Liver (tissue), 9 donors: ENCODE measurements around the gene TBX1. TPM values are rescaled to one million over a fixed set of nuclear protein-coding genes. Genes with fewer than 3 reads are reported as not detected.

Source experiments
- DNase-seq: peaks from one replicate; pipeline ENCODE4 v3.0.0-alpha.2; 2017; ENCODE audit warnings: low spot score
- H3K27ac ChIP-seq, 2 donors: one replicate each; pipeline ENCODE4 v1.7.0; 2013; ENCODE audit warnings: inconsistent platforms in 2 of 2, low read length in 2 of 2, control low read depth in 1 of 2, low read depth in 1 of 2, mild to moderate bottlenecking in 1 of 2
- H3K27me3 ChIP-seq, 4 donors: one replicate each; pipeline versions ENCODE4 v1.6.1 to v1.7.0; 2013; ENCODE audit warnings: low read length in 3 of 4, inconsistent platforms in 1 of 4, mild to moderate bottlenecking in 1 of 4, moderate library complexity in 1 of 4; ENCODE audit not compliant: control insufficient read depth in 4 of 4, insufficient read depth in 4 of 4
- H3K36me3 ChIP-seq, 4 donors: one replicate each; pipeline versions ENCODE4 v1.6.1 to v1.7.0; 2013; ENCODE audit warnings: low read length in 3 of 4, mild to moderate bottlenecking in 3 of 4, low read depth in 1 of 4, moderate library complexity in 1 of 4; ENCODE audit not compliant: control insufficient read depth in 4 of 4, insufficient read depth in 3 of 4
- H3K4me1 ChIP-seq, 4 donors: one replicate each; pipeline versions ENCODE4 v1.6.1 to v1.7.0; 2013; ENCODE audit warnings: low read length in 3 of 4, mild to moderate bottlenecking in 3 of 4, moderate library complexity in 1 of 4; ENCODE audit not compliant: control insufficient read depth in 4 of 4, insufficient read depth in 4 of 4
- H3K4me3 ChIP-seq, 3 donors: one replicate each; pipeline versions ENCODE4 v1.6.1 to v1.7.0; 2013; ENCODE audit warnings: low read length in 3 of 3, control low read depth in 1 of 3, low read depth in 1 of 3, mild to moderate bottlenecking in 1 of 3
- H3K9ac ChIP-seq, 2 donors: one replicate each; pipeline ENCODE4 v1.7.0; 2013; ENCODE audit warnings: low read length in 2 of 2, mild to moderate bottlenecking in 2 of 2, moderate library complexity in 2 of 2, control low read depth in 1 of 2, low read depth in 1 of 2
- H3K9me3 ChIP-seq, 4 donors: one replicate each; pipeline versions ENCODE4 v1.6.1 to v1.7.0; 2013; ENCODE audit warnings: low read length in 3 of 4; ENCODE audit not compliant: control insufficient read depth in 4 of 4
- CTCF ChIP-seq: fragments of 150-350 bp; IDR thresholded peaks from 2 replicates; pipeline ENCODE4 v1.5.1; 2017; ENCODE audit warnings: improper control_type of control experiment, low read depth, low read length; ENCODE audit not compliant: missing input control
- EGR1 ChIP-seq, 2 donors: IDR thresholded peaks; 2 replicates each; pipeline ENCODE4 v1.6.1; 2016 to 2018; ENCODE audit warnings: antibody characterized with exemption in 2 of 2, low read depth in 2 of 2
- FOXA1 ChIP-seq: IDR thresholded peaks from 2 replicates; pipeline ENCODE4 v1.6.1; 2016; ENCODE audit warnings: antibody characterized with exemption
- FOXA2 ChIP-seq: IDR thresholded peaks from 2 replicates; pipeline ENCODE4 v1.6.1; 2016; ENCODE audit warnings: antibody characterized with exemption
- GABPA ChIP-seq, 2 donors: IDR thresholded peaks in 1 of 2; conservative IDR thresholded peaks in 1 of 2; 2 replicates each; pipeline ENCODE4 v1.6.1; 2016; ENCODE audit warnings: antibody characterized with exemption in 2 of 2, mild to moderate bottlenecking in 1 of 2, moderate library complexity in 1 of 2
- HNF4A ChIP-seq, 2 donors: conservative IDR thresholded peaks; 2 replicates each; pipeline ENCODE4 v1.6.1; 2016; ENCODE audit warnings: antibody characterized with exemption in 2 of 2, mild to moderate bottlenecking in 2 of 2
- HNF4G ChIP-seq: IDR thresholded peaks from 2 replicates; pipeline ENCODE4 v1.6.1; 2016; ENCODE audit warnings: antibody characterized with exemption
- JUND ChIP-seq, 2 donors: IDR thresholded peaks; 2 replicates each; pipeline ENCODE4 v1.6.1; 2016; ENCODE audit warnings: antibody characterized with exemption in 2 of 2
- MAX ChIP-seq: IDR thresholded peaks from 2 replicates; pipeline ENCODE4 v1.6.1; 2016; ENCODE audit warnings: antibody characterized with exemption
- NR2F2 ChIP-seq: IDR thresholded peaks from 2 replicates; pipeline ENCODE4 v1.6.1; 2016; ENCODE audit warnings: antibody characterized with exemption
- RXRA ChIP-seq, 2 donors: IDR thresholded peaks; 2 replicates each; pipeline ENCODE4 v1.6.1; 2017 to 2018; ENCODE audit warnings: antibody characterized with exemption in 2 of 2, mild to moderate bottlenecking in 1 of 2
- YY1 ChIP-seq: IDR thresholded peaks from 2 replicates; pipeline ENCODE4 v1.6.1; 2016; ENCODE audit warnings: antibody characterized with exemption, mild to moderate bottlenecking
- ZBTB33 ChIP-seq: IDR thresholded peaks from 2 replicates; pipeline ENCODE4 v1.6.1; 2016; ENCODE audit warnings: antibody characterized with exemption
- WGBS: extraction: QIAGEN DNeasy Blood & Tissue Kit; methylation state at CpG from one replicate; pipeline ENCODE4 v1.1.7; 2013; 5-methylcytosine and 5-hydroxymethylcytosine counted together
- polyA plus RNA-seq, 2 donors: library from polyadenylated mRNA; stranded (reverse) in 1 of 2; unstranded in 1 of 2; fragments of 200-250 nt in 1 of 2; fragments of >200 nt in 1 of 2; fragmentation: Nextera tagmentation in 1 of 2; extraction: Ambion mirVana in 1 of 2; gene quantifications; one replicate each; pipeline versions ENCODE4 v1.2.1 to v1.2.3, GENCODE V29; 2013 to 2015
- total RNA-seq, 2 donors: library from RNA; depleted of rRNA; stranded (reverse); fragments of >200 nt; gene quantifications; one replicate each; pipeline ENCODE4 v1.2.3, GENCODE V29; 2014
- donor health status: healthy.
- donor health status: healthy.
- donor health status: healthy.
- donor health status: healthy.
- donor health status: healthy.

The TBX1 gene
- total and polyA plus RNA-seq, 4 donors, result 0.17 to 0.18 TPM; not detected in 2

DNA sequence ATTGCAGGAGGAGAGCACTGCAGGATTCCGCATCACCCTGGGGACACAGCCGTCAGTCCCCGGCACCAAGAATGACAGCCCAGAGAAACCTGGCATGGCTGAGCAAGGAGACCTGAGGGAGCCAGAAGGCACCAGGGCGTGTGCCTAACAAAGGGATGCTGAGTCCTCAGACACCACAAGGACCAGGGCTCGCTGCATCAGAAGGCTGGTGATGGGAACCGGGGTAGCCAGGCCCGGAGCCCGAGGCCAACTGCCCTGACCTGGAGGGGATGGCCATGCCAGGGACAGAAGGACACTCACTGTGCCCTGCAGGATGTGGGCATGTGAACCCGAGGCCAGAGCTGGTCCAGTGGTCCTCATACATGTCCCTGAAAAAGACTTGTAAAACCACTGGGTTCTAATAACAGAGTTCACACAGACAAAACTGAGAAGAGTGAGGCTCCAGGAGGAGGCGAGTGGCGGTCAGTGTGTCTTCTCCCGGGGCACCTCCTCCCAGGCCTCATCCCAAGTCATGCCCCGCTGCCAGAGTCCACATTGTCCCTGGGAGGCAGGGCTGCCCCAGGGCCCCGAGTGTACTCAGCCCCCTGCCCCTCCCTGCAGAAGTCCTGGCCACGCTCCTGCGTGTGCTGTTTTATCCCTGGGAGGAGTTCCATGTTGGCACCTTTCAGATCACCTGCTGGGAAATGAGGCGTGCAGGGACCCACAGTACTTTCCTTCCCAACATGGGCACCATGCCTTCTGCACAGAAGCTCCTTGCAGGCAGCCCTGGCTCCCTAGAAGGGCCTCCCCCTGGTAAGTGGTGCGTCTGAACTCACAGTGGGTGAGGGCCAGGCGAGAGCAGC lies 42.5 kb downstream of the TBX1 start:
- Histone ChIP-seq H3K4me1 (no peaks in the 10 kb centered on the region), H3K4me3 (no peak overlapping the region), H3K36me3 (peaks cover 0 to 2% (median 0%) of the 10 kb centered on the region in 4 donors), H3K27me3 (no peaks in the 10 kb centered on the region), H3K9ac (no peak overlapping the region), H3K27ac (no peak overlapping the region), H3K9me3 (no peaks in the 10 kb centered on the region)
- no peak for TF ChIP-seq MAX
- TF ChIP-seq FOXA2, result no peak
- TF ChIP-seq HNF4G, result no peak
- TF ChIP-seq NR2F2, result no peak
- TF ChIP-seq HNF4A (conservative IDR thresholded peaks at IDR 0.05), result no peak
- no peak for TF ChIP-seq CTCF
- TF ChIP-seq ZBTB33, result no peak
- no peak for TF ChIP-seq YY1
- no peak for TF ChIP-seq RXRA (IDR thresholded peaks at IDR 0.05)
- TF ChIP-seq FOXA1, result no peak
- 97% methylated on average over 19 of the region's 19 CpGs for WGBS
- DNase-seq, result no peak

GRCh38 chr22:19803736-19804267 lies 43.2 kb downstream of the TBX1 start:
- DNase-seq, result no peak
- TF ChIP-seq GABPA (IDR thresholded peaks at IDR 0.05 in 1 of 2, conservative IDR thresholded peaks at IDR 0.05 in 1 of 2), result no peak
- TF ChIP-seq JUND (IDR thresholded peaks at IDR 0.05), result no peak
- no peak for TF ChIP-seq CTCF
- TF ChIP-seq FOXA1, result no peak
- TF ChIP-seq EGR1 (IDR thresholded peaks at IDR 0.05; ENCODE audit: low read depth in 2 of 2), result no peak
- H3K4me1 ChIP-seq, result no peaks in the 10 kb centered on the region
- no peaks in the 10 kb centered on the region for H3K9me3 ChIP-seq
- no peaks in the 10 kb centered on the region for H3K27me3 ChIP-seq
- peaks cover 0 to 2% (median 0%) of the 10 kb centered on the region in 4 donors for H3K36me3 ChIP-seq
- whole genome bisulfite sequencing, result 97% methylated on average over 8 of the region's 8 CpGs
- no peak overlapping the region for H3K27ac ChIP-seq
- no peak overlapping the region for H3K4me3 ChIP-seq
- H3K9ac ChIP-seq, result no peak overlapping the region
